ENCODE data around the gene MAP2.
"Not testable (repeated sequence)": the region's sequence is repeated elsewhere in the genome, so short reads cannot be mapped to it uniquely, and the experiment has no call there.

The MAP2 gene

DNA sequence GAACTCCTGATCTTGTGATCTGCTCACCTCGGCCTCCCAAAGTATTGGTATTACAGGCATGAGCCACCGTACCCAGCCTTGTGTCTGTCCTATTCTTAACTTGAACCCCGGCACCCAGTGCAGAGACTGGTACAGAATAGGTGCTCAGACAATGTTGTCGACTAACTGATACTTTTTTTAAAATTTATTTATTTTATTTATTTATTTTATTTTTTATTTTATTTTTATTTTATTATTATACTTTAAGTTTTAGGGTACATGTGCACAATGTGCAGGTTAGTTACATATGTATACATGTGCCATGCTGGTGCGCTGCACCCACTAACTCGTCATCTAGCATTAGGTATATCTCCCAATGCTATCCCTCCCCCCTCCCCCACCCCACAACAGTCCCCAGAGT is 174.4 kb downstream of the MAP2 start:
- DNase-seq, result not testable (repeated sequence)

DNA sequence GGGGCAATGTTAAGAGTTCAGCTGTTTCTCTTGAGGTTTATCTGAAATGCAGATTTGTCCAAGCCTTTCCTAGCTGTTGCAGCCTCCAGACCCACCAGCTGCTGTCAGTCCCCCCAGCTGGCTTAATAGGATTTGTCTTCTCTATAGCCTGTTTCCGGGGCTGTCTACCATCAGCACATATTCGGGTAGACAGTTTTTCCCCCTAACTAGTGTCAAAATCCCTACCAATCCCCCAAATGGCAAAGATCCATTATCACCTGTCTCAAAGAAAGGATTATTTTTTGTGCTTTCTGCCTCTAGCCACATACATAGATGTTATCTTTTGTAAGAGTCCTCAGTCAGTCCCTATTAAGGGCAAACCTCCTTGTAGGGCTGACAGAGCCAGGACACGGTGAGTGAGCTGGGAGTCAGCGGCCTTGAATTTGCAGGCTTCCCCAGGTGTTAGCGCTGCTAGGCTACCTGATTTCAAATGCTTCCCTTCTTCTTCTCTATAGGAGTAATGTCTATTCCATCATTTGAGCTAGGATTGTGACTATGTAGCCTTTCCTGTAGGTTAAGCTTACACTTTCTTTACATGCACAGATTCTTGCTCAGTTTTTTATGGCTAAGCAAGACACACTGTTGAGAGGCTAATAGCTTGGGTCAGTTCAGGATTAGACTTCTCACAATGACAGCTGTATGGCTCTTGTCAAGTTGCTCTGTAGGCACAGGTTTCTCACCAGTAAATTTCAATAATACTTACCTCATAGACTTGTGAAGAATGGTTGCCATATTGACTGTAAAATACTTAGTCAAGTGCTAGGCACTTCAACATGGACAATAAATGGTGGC is 176.7 kb downstream of the MAP2 start:
- no peak for DNase-seq

DNA sequence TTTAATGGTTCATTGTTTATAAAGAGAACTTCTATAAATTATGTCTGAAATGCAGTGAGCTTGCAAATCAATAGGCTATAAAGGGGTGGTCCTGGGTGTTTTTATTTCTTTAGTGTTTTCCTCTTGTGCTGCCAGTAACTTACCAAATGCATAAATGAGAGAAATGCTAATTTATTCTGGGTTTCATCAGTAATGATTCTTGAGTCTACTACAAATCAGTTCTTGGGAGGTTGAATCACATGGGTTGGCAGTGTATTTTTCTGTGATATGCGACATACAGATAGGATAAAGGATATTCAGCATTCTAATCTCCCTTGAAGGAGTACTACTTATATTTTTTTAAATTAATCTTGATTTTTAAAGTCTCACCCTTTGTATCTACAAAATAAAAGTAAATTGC is 177.7 kb downstream of the MAP2 start:
- DNase-seq, result no peak

DNA sequence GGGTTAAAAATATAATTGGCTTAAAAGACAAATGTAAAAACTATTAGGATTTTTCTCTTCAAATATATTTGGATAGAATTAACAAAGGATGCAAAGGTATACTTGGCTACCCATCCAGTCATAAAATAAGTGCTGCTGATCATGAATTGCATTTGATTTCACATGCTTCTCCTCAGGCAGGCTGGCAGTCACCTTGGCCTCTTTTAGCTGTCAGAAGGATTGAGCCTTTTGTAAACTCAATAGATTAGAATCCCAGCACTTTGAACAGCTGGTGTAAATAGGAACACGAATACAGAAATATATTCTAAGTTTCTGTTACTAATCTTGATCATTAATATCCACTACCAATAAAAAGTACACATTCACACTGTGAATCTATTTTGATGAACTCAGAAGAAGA is 178.4 kb downstream of the MAP2 start:
- no peak for DNase-seq

DNA sequence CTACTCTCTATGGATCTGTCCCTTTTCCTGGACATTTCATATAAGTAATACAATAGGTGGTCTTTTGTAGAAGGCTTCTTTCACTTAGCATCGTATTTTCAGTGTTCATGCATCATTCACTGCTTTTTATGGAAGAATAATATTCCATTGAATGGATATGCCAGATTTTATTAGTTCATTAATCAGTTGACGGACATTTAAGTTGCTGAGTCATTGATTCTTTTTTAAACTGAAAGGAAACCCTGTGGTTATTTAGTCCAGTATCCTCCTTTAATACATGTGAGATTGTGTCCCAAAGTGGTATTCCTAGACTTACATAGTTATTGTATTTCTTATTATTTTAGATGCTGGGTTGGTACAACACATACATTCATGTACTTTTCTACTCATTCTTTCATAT is 185.7 kb downstream of the MAP2 start:
- DNase-seq, result no peak

DNA sequence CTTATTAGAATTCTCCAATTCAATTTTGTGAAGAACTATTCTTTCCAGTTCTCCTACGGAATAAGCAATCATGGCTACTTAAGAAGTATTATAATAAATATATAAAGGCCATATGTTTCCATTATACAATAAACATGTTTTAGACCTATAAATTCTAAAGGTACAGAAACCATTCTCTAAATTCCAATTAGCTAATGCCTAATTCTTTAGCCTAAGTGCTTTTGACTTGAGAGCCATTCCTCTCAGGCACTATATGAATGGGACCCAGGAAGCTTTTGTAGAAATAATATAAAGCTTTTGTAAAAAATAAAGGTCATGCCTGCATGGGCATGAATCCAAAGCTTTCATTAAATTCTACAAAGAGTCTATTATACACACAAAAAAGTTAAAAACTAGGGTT is 186.8 kb downstream of the MAP2 start:
- no peak for DNase-seq

DNA sequence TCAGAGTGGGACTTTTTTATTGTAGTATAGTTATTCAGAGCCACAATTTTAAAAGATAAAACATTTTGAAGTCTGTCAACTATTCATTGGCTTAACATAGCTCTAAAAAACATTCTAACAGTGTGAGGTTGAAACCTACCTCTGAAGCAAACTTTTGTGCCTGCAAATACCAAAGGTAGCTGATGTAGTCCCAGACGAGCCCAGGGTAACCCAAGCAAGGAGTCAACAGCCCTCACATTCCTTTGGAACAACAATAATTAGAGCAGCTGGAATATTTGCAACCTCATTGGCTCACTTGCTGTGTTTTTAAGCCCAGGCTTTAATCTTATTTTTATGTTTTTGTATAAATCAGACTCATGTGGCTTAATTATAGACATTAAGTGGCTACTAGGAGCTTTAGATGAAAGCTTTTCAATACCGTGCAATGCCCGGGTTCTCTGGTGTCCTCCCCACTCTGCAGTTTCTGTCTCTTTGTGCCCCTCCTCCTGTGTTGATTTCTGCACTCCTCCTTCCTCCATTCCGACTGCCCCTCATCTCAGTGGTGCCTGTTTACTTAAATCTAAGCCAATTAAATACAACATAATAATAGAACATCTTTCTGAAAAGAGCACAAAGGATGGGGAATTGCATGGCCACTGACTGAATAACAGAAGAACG is 189.9 kb downstream of the MAP2 start:
- DNase-seq, result no peak

DNA sequence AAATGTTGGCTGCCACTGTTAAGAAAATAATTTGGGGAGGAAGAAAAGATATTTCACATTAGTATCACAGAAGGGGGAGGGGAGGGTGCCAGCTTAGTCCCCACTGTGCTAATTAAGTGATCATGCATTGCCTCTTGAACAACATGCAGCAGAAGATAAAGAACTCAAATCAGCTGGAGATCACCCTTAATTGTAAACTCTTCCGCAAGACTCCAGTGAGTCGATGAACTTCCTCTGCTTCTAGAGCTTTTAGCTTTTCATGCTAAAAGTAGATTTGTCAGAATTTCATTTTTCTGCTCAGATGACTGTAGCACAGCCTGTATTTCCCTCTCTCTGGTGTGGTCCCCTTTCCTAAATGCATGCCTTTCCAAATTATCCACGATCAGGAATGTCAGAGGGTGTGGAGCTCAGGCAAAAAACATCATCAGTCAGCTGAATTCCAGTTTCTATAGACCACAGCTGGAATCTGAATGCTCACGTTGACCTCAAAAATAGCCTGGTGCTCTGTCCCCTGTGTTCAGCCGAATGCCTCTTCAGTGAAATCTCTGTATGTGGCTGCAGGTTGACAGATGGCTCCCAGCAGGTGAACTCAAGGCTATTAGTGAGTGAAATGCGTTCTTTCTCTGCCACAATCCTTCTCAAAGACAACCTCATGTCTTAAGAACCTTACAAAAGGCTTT is 191.0 kb downstream of the MAP2 start:
- no peak for DNase-seq

DNA sequence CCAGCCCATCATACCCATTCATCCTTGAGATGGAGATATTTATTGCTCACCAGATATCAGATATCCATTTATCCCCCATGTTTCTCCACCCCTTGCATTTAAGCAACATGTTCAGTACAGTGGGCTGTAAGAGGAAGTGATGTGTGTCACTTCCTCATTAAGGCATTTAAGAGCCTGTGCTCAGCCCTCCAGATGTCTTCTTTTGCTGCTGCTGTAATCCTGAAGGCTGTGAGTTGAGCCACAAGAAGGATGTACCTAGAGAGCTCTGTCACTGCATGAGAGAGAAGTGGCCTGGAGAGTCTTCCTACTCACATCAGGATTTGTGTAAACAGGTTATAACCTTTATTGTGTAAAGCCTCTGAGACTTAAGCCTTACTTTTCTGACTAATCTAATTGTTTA is 195.9 kb downstream of the MAP2 start:
- no peak for DNase-seq

DNA sequence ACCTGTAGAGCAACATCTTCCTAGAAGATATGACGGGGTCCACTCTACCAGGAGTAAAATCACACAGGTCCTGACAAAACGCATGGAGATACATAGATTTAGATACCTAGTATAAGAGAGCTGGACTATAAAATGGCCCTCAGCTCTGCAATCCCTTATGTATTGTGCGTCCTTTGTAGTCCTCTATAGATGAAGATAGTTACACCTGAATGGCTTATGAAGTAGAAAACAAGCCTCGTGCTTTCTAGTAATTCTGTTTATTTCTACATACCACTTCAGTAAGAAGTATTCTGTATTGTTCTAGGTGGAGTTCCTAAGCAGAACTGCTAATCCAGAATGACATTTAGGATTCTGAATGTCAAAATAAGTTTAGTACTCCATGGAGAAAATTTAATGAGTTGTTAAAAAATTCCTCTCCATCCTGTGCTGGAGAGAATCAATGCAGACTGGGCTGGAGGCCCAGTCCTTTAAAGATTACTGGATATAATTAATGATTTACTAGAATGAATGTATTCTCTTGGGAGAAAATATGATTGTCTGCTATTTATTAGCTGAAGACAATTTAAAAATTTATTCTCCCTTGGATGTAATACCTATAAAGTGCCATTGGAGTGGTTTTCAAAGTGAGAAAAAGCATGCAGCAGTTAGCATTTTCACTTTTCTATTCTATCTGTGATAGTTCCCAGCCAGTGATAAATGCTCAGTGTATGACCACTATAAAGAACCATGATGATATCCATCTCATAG is 200.5 kb downstream of the MAP2 start:
- no peak for DNase-seq

DNA sequence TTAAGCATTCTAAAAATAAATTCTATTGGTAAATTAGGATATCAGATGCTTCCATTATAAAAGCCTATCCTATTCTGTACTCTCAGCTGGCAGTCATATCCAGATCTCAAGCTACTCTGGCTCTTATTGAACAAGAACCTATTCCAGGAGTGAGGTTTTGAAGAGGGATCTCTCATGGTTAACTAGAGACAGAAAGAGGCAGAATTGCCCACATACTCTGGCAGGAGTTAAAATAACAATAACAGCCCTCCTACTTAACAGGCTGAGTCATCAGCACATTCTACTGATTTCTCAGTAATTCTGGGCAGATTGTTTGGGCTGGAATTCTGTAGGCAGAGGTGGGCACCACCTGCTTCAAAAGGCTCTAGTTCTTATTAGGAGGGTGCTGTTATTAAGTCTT is 205.8 kb downstream of the MAP2 start:
- peak; percentile 38 for DNase-seq

DNA sequence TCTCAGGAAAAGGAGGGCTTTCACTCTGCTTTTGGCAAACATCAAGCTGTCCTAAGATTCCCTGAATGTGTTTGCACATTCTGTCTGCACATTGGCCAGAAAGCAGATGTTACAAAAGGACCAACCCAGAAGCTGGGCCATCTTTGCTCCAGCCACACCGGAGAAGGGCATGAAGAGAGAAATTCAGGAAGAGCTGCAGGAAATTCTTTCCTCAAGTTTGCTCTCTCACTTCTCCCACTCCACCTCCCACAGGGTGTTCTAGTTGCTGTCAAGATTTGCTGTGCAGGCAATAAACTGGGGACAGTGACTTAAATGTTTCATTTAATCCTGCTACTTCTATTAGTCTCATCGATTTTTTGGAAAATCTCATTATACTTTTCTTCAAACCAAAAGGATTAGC is 210.1 kb downstream of the MAP2 start:
- DNase-seq, result no peak

DNA sequence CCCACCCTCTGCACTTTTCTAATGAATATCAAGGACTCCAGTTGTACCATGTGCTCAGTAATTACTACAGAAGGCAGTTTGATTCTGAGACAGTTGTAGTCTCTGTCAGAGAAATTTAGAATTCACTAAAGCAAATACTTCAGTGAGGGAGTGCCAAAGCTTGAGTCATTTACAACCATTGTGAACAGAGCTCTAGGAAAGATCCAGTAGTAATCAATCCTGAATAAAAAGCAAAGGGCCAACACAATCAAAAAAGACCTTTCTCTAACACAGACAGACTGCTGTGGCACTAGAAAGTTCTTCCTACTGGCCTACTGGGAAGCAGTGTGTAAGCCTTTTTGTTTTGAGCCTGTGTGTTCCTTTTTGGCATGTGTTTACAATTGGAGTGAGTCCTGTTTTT is 212.2 kb downstream of the MAP2 start:
- no peak for DNase-seq

DNA sequence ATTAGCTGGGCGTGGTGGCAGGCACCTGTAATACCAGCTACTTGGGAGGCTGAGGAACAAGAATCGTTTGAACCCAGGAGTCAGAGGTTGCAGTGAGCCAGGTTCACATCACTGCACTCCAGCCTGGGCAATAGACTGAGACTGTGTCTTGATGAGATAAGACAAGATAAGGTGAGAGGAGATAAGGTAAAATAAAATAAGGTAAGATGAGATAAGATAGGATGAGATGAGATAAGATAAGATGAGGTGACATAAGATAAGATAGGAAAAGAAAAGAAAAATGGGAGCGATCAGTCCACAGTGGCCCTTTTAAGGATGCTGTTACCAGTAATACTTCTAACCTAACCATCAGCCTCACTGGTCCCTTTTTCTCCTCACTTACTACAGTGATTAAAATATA is 213.4 kb downstream of the MAP2 start:
- no peak for DNase-seq

DNA sequence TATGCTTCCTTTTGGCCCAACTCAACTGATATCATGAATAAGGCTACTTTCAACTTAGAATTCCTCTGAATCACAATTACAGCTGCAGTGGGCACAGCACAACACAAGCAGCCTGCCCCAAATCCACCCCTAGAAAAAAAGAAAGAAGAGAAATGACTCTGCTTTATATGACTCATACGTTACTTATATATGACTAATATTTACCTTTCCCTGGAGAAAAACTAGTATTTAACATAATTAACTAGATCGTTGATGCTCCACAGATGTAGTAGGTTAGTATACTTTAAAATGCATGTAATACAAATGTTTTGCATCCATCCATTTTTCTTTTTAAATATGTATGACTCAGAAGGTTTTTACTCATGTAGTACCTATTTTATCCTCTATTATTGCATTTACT is 214.5 kb downstream of the MAP2 start:
- peak; percentile 80 for DNase-seq

DNA sequence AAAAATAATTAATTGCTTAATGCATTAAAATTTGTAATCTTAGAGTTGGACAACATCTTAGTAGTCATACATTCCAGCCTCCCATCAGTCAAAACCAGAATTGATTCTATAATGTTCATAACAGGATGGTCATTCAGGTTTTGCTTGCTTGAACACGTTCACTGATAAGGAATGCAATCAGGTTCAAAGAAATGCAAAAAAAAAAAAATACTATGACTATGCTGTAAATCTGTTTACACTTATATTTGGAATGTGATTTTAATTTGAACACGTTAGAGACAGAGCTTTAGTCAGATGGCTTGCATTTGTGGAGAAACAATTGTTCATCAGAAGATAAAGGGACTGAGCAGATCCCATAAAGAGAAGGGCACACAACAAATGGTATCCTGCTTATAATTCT is 216.5 kb downstream of the MAP2 start:
- peak; percentile 25 for DNase-seq

DNA sequence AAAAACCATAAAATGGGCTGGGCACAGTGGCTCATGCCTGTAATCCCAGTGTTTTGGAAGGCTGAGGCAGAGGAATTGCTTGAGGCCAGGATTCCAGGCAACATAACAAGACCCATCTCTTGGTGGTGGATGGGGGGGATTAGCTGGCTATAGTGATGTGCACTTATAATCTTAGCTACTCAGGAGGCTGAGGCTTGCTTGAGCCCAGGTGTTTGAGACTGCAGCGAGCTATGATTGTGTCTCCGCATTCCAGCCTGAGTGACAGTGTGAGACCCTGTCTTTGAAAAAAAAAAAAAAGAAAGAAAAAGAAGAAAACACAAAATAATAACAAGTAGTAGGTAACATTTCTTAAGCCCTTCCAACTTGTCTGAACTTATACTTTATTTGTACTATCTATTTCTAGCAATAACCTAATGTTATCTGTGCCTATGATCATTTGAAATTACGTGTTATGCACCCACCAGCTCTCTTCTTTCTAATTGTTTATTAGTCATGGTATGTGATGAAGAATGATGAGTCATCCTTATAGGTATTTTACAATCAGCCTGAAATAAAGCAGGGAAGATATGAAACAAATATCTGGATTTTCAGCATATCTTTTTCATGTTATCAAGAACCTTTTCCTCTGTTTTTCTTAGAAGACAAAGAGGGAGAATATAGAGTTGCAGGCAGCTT is 218.4 kb downstream of the MAP2 start:
- peak; percentile 50 for DNase-seq

DNA sequence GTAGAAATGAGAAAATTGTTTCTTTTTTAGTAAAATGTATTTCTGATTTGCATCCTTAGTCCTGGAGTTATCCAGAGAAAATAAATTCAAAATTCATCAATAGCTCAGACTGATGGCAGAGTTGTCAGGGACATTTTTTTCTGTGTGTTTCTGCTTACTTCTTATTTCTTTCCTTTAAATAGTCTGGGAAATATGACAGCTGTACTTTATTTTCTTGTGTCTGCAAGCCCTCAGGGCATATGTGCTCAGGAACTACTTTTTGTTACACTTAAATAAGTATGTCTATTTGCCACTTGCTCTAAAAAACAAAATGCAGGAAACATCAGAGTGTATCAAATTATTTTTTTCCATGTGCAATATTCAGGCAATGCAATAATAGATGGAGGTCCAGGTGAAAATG is 221.0 kb downstream of the MAP2 start:
- DNase-seq, result no peak

DNA sequence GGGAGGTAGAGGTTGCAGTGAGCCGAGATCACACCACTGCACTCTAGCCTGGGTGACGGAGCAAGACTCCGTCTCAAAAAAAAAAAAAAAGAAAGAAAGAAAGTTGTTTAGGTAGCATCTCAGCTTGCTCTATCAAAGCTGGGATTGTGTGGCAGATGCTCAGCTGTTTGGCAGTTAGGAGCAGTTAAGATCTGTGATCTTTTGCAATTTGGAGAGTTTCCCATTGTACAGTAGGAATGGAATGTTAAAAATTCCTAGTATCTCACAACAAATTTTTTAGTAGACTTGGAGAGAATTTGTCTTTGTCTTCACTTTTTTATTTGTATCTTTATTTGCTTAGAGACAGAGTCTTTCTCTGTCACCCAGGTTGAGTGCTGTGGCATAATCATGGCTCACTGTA is 224.9 kb downstream of the MAP2 start:
- DNase-seq, result peak; percentile 81

DNA sequence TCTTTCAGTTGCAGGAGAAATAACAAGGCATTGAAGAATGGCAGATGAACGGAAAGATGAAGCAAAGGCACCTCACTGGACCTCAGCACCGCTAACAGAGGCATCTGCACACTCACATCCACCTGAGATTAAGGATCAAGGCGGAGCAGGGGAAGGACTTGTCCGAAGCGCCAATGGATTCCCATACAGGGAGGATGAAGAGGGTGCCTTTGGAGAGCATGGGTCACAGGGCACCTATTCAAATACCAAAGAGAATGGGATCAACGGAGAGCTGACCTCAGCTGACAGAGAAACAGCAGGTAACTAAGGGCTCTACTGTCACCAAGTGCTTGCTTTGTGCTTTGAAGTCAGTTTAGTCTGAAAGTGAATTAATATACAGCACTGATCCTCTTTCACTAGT is 229.3 kb downstream of the MAP2 start:
- DNase-seq, result no peak

DNA sequence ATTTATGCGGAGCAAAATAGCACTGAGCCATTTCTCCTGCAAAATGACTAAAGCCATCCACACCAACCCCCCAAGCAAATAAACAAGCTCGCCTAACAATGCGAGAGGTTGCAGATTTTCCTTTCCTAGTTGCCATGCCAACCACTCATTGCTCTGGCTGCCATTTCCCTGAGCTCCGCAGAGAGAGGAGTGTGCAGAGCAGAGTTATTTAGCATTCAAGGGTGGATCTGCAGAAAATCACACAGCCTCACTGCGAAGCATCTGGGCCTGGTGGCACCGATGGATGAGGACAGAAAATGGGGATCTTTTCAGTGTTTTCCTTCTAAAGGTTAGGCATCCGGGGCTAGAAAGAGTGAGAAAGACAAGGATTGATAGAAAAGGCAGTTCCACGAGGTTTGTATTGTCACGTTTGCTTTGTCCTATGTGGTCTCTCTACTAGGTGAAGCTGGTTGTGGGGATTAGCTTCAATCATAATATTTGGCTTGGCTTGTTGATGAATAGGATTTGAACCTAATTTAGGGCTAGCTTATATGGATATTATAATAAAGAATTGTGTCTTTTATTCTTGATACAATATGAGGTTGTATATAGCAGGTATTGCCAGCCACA is 237.5 kb downstream of the MAP2 start:
- DNase-seq, result no peak

DNA sequence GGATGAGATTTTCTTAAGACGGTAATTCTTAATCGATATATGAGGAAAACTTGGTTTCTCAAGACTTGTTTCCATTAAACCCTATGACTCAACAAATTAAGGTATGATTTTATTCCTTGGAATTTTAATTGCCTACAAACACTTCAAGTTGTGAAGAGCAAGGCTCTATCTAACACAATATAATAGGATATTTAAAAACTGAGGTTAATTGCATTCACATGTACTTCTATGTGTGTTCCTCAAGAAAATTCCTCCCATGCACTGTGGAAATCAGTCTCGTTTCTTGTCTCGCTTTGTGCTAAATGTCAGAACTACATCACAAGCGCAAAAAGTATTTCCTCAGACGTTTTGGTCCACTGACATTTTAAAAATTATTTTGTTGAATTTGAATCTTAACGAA is 238.2 kb downstream of the MAP2 start:
- peak; percentile 18 for DNase-seq

All from fibroblast of skin of right biceps (primary cell).